HG02973 (cell line): Measurements from ENCODE around the gene CCDC117.
A peak's percentile ranks its signal among the peaks of the same experiment; 100 is the strongest.
"Not testable (repeated sequence)": the region's sequence is repeated elsewhere in the genome, so short reads cannot be mapped to it uniquely, and the experiment has no call there.

ENCODE experiments used
- ATAC-seq: cut with Tn5 transposase; IDR thresholded peaks from one replicate; pipeline ENCODE4 v1.9.1; 2021; ENCODE audit warnings: moderate library complexity; ENCODE audit not compliant: unreplicated experiment

CCDC117 gene

GRCh38 chr22:28799606-28800307 is 27.3 kb downstream of the CCDC117 start:
- peak; percentile 26 for ATAC-seq

GRCh38 chr22:28800308-28801041 is 28.0 kb downstream of the CCDC117 start, which contains the start of gene XBP1:
TSS of gene XBP1 (minus strand) at chr22:28800569.
- ATAC-seq = peak; percentile 88

DNA sequence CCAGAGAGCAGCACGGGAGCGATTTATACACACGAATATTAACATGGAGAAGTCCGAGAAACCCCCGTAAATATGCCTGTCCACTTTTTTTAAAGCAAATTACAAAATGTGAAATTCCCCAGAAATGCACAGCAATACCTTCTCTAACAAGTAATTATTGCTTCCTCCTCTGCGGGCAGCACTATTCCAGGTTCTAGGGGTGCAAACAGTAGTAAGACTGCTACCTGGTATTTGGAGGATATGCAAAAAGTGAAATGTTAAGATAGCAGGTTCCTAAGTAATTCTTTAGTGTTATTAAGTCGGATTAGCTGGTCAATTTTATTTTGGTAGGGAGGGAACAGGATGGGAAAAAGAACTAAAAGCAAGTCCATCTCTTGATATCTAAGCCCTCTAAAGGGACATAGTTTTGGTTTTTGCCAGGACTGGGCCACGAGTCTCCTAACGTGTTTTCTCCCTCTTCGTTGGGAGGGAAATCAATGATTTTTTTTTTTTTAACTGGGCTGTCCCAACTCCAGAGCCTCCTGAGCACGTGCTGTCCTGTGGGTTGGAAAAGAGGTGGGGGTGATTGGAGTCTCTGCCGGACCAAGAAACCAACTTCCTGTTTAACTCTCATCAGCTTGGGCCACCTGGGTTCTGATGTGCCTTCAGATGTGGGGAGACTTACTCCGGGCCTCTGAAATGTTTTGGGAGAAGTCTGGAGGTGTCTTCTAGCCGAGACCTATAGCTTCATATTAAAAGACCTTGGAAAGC is 29.5 kb downstream of the CCDC117 start:
- ATAC-seq = no peak

- ATAC-seq = no peak
Observed at GRCh38 chr22:28802595-28803123, 30.2 kb downstream of the CCDC117 start.

DNA sequence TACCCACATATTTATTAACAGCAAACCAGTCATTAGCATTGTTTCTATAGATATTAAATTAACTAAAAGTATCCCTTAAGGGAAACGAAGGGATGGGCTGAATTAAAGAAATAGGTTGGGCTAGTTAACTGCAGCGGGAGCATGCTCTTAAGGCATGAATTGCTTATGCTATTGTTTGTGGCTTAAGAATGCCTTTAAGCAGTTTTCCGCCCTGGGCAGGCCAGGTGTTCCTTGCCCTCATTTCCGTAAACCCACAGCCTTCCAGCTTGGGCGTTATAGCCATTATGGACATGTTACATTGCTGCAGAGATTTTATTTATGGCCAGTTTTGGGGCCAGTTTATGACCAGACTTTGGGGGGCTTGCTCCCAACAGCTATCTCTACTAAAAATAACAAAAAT is 32.9 kb downstream of the CCDC117 start:
- not testable (repeated sequence) for ATAC-seq

- ATAC-seq = no peak
Observed at GRCh38 chr22:28808716-28809355, 36.3 kb downstream of the CCDC117 start.

GRCh38 chr22:28810821-28811491 is 38.5 kb downstream of the CCDC117 start:
- ATAC-seq = no peak

DNA sequence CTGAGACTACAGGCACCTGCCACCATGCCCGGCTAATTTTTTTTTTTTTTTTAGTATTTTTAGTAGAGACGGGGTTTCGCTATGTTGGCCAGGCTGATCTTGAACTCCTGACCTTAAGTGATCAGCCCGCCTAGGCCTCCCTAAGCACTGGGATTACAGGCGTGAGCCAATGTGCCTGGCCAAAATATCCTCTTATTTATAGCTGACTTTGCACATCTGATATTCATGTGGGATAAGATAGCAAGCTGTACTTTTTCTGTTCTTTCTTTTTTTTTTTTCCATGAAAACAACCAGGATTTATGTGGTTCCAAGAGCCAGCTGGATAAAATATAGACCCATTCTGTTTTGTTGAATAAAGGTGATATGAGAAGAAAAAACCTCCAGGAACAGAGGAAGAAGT is 40.0 kb downstream of the CCDC117 start:
- ATAC-seq = no peak

- ATAC-seq = no peak
Observed at GRCh38 chr22:28813772-28814518, 41.5 kb downstream of the CCDC117 start.

- ATAC-seq = no peak
Observed at GRCh38 chr22:28815111-28815510, 42.6 kb downstream of the CCDC117 start.

DNA sequence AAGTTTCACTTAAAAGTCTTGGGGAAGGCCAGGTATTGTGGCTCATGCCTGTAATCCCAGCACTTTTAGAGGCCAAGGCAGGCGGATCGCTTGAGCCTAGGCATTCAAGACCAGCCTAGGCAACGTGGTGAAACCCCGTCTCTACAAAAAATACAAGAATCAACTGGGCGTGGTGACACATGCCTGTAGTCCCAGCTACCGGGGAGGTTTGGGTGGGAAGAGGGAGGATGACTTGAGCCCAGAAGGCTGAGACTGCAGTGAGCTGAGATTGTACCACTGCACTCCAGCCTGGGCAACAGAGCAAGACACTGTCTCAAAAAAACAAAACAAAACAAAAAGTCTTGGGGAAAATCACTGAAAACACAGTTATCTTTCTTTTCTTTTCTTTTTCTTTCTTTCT is 43.2 kb downstream of the CCDC117 start:
- ATAC-seq = no peak

DNA sequence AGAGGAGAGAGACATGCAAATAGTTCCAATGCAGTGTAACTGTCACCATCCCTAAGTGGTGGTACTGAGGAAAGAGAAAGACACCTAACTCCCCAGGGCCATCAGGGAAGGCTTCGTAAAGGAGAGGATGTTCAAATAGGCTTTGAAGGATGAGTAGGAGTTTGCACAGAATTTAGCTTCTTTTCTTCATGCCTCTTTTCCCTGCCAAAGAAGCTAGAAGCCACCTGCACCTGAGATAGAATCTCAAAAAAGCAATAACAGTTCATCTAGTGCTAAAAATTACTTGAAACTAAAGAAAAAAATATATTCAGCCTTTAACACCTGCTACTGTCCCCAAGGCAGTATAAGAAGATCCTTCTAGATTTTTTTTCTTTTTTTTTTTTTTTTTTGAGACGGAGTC is 44.6 kb downstream of the CCDC117 start:
- no peak for ATAC-seq

- no peak for ATAC-seq
Observed at GRCh38 chr22:28817919-28818859, 45.7 kb downstream of the CCDC117 start.

- no peak for ATAC-seq
Observed at GRCh38 chr22:28819253-28820096, 47.0 kb downstream of the CCDC117 start.

- no peak for ATAC-seq
Observed at GRCh38 chr22:28820885-28821284, 48.4 kb downstream of the CCDC117 start.

DNA sequence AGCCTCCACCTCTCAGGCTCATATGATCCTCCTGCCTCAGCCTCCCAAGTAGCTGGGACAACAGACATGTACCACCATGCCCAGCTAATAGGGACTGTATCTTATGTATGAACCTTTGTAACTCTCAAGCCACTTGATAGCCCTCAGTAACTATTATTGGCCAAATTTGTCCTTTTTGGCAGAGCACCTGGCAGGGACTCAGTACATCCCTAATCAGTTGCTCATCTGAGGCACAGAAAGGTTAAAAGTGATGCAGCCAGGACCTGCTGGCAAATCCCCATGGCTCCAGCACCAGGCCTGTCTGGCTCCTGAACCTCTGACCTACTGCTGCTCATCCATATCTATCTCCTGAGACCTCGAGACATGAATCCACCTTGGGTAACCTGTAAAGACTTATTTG is 49.0 kb downstream of the CCDC117 start:
- no peak for ATAC-seq

- no peak for ATAC-seq
Observed at GRCh38 chr22:28822930-28823551, 50.5 kb downstream of the CCDC117 start.
